GM12875 (cell line): Measurements from ENCODE around the gene SLC38A4.

Experiments
- H3K4me3 ChIP-seq: one replicate; pipeline ENCODE4 v1.5.1; 2011; ENCODE audit warnings: low read depth, low read length, control low read depth
- CTCF ChIP-seq: IDR thresholded peaks from 2 replicates; pipeline ENCODE4 v1.5.1; 2011; ENCODE audit warnings: low read depth, mild to moderate bottlenecking, control low read depth, inconsistent platforms, low read length, moderate library complexity, borderline replicate concordance; ENCODE audit not compliant: insufficient read depth

The SLC38A4 gene

GRCh38 chr12:46818642-46819041, 7.2 kb downstream of the SLC38A4 start:
- no peak overlapping the region for H3K4me3 ChIP-seq
- TF ChIP-seq CTCF, result no peak

GRCh38 chr12:46815809-46816208, 10.0 kb downstream of the SLC38A4 start:
- TF ChIP-seq CTCF, result no peak
- H3K4me3 ChIP-seq, result no peak overlapping the region

GRCh38 chr12:46814143-46814542, 11.7 kb downstream of the SLC38A4 start:
- no peak overlapping the region for H3K4me3 ChIP-seq
- TF ChIP-seq CTCF, result no peak

- no peak for TF ChIP-seq CTCF
- no peak overlapping the region for H3K4me3 ChIP-seq
Measured at GRCh38 chr12:46811185-46811584, 14.6 kb downstream of the SLC38A4 start.

GRCh38 chr12:46808955-46809697, 16.7 kb downstream of the SLC38A4 start:
- no peak overlapping the region for H3K4me3 ChIP-seq
- no peak for TF ChIP-seq CTCF

DNA sequence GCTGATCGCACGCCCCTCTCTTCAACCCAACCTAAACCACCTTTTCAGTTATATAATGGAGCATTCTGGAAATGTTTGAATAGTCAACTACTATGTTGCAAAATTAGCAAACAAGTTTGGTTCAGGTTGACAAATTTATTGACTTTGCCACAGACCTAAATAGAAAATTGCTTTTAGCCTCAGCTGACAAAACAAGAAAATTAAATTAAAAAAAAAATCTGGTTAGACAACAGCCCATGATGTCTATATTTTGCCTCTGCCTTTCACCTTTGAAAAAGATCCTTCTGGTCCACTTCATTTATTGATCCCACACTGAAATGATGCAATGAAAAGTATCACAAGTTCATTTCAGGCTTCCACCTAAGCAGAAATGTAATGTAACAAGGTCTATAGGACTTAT, 17.5 kb downstream of the SLC38A4 start:
- H3K4me3 ChIP-seq, result no peak overlapping the region
- no peak for TF ChIP-seq CTCF

DNA sequence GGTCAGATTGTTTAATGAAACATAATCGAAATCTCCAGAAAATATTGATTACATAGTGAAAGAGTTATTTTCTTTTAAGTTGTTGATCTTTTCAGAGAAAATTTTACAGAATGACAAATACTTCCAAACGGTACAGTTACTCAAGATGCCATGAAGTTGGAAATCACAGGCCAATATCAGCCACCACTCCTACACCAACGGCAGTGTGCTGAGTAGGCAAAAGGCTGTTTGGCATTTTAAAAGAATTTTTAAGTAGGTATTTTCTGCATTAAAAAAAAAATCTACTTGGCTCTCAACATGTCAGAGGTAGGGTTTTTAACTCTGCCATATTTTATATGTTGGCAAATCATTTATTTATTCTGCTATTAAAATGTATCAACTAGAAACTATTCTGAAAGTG, 21.7 kb downstream of the SLC38A4 start:
- H3K4me3 ChIP-seq, result no peak overlapping the region
- TF ChIP-seq CTCF, result no peak
